NCI-H2107 treated with DMSO at 0.1 percent for 48 hours (cell line): ENCODE measurements around the gene KIAA0586.
"Not testable (repeated sequence)": the region's sequence is repeated elsewhere in the genome, so short reads cannot be mapped to it uniquely, and the experiment has no call there.

ENCODE experiments used
- DNase-seq: peaks from one replicate; lab custom pipeline; 2025; ENCODE audit not compliant: unreplicated experiment; lab: John Stamatoyannopoulos, UW

Gene KIAA0586

DNA sequence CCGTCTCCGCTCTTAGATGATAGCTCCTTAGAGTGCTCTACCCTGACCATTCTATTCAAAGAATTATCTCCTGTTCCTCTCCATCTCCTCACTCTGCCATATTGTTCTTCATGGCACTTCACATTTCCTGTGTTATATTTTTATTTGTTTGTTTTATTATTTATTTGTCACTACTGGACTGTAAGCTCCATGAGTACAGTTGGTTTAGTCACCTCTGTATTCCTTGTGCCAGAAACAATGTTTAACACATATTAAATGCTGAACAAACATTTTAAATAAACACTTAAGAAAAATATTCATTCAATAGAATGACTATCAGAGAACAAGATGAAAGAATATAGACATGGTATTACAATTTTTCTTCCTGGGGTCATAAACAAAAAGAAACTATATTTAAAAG is 35.6 kb downstream of the KIAA0586 start:
- no peak for DNase-seq

GRCh38 chr14:58464652-58465051 is 37.1 kb downstream of the KIAA0586 start:
- DNase-seq, result no peak

DNA sequence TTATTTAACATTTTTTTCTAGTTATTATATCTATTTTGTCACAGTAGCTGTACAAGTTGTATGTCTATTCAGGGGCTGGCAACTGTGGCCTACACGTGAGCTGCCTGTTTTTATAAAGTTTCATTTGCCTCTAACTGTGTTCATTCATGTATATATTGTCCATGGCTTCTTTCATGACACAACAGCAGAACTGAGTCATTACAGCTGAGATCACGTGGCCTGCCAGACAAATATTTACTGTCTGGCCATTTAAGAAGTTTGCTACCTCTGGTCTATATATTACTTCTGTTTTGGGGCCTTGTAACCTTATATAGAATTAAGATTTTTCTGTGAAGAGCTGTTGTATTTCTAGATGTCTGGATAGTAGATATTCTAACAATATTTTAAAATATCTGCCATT is 37.9 kb downstream of the KIAA0586 start:
- DNase-seq, result no peak

DNA sequence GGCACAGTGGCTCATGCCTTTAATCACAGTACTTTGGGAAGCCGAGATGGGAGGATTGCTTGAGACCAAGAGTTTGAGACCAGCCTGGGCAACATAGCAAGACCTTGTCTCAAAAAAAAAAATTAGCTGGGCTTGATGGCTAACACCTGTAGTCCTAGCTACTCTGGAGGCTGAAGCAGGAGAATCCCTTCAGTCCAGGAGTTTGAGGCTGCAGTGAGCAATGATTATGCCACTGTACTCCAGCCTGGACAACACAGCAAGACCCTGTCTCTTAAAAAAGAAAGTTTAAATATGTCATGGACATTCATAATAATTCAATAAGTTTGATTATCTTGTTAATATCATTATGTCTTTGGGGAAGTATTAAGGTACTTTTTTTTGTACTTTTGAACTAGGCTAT is 38.9 kb downstream of the KIAA0586 start:
- no peak for DNase-seq

DNA sequence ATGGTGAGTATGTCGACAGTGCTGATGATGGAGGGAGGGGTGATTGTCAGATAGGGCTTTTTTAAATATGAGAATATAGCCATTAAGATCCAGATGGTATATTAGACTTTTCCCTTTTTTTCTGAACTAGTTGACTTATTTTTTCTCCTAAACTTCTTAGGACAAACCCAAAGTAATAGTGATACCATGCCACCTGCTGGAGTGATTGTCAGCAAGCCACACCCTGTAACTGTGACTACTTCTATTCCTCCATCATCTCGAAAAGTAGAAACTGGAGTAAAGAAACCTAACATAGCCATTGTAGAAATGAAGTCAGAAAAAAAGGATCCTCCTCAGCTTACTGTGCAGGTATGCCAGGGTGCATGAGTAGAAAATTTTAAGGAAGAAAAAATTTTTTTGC is 40.1 kb downstream of the KIAA0586 start:
- no peak for DNase-seq

DNA sequence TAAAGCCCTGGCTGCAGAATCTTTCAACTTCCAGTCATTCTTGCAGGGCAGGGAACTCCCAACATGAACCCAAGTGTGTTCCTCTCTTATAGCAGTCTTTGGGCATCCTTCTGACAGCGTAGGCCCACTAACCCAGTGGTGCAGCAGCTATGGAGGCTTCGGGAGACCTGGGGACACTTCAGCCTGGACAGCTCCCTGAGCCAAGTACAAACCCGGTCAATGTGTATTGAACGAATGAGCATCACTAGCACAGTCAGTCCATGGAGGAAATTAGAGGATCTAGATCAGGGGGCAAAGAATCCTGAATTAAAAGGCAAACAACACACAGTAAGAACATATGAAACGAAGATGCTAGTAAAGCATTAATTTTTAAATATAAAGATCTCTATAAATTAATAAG is 41.8 kb downstream of the KIAA0586 start:
- no peak for DNase-seq

DNA sequence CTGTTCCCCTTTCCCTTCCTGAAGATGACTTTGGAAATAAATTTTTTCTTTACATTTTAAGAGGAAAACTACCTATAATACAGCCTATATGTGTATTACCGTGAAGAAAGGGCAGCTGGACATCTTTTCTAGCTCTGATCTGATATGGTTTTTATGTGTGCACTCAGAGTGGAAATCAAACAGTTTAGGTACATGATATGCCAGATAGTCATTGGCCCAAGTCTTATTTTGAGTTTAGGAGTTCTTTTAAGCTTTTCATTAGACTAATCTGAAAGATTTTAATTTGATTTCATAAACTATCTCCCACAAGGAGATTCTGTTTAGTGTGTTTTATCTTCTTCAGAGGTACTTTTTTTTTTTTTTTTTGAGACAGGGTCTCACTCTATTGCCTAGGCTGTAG is 48.8 kb downstream of the KIAA0586 start:
- no peak for DNase-seq

DNA sequence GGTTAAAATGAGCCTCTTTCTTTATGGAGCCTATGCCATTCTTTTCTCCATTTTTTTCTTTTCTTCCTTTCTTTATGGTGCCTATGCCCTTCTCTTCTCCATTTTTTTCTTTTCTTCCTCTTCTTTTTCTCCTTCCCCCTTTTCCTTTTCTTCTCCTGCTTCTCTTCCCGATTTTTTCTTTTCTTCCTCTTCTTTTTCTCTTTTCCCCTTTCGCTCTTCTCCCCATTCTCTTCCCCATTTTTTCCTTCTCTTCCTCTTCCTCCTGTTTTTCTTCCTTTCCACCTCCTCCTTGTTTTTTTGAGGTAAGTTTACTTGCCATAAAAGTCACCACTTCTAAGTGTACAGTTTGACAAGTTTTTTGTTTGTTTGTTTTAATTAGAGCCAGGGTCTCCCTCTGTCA is 50.1 kb downstream of the KIAA0586 start:
- no peak for DNase-seq

- not testable (repeated sequence) for DNase-seq
Observed at GRCh38 chr14:58478329-58478728, 50.8 kb downstream of the KIAA0586 start.

GRCh38 chr14:58479975-58480374 is 52.5 kb downstream of the KIAA0586 start:
- DNase-seq, result no peak

DNA sequence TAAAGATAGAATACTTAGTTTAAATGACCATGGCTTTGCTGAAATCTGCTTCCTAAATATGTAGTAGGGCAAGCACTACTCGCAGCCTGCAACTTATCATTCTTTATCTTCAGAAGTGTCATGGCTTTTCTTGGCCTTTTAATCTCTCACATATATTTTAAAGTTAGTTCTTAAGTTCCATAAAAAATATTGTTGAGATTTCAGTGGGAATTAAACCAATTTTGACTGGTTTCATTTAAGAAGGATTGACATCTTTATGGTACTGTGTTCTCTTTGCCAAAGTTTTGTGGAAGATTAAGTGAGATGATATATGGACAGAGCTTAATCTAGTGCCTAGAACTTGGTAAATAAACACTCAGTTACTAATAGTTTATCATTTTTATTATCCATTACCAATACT is 56.7 kb downstream of the KIAA0586 start:
- DNase-seq, result no peak

GRCh38 chr14:58488550-58488949 is 61.0 kb downstream of the KIAA0586 start:
- DNase-seq, result no peak

- DNase-seq, result no peak
Observed at GRCh38 chr14:58491593-58491992, 64.1 kb downstream of the KIAA0586 start.

DNA sequence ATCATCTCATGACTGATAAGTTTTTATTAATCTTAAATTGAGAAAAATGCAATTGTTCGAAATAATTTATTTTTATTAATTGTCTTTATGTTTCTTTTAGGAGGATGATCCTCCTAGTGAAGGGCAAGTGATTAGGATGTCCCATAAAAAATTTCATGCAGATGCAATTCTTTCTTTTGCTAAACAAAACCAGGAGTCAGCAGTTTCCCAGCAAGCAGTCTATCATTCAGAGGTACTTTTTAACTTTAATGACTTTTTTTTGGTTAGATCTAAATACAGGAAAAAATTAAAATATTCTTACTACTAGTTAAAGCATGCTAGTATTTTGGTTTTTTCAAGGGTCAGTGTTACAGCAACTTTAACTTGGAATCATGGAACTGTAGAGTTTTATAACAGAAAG is 64.5 kb downstream of the KIAA0586 start:
- no peak for DNase-seq

- DNase-seq, result peak; percentile 79
Observed at GRCh38 chr14:58501214-58501816, 73.8 kb downstream of the KIAA0586 start.

GRCh38 chr14:58513272-58513671 is 85.8 kb downstream of the KIAA0586 start:
- DNase-seq, result no peak

GRCh38 chr14:58517592-58517991 is 90.1 kb downstream of the KIAA0586 start:
- DNase-seq, result no peak

GRCh38 chr14:58525691-58526090 is 98.2 kb downstream of the KIAA0586 start:
- not testable (repeated sequence) for DNase-seq

DNA sequence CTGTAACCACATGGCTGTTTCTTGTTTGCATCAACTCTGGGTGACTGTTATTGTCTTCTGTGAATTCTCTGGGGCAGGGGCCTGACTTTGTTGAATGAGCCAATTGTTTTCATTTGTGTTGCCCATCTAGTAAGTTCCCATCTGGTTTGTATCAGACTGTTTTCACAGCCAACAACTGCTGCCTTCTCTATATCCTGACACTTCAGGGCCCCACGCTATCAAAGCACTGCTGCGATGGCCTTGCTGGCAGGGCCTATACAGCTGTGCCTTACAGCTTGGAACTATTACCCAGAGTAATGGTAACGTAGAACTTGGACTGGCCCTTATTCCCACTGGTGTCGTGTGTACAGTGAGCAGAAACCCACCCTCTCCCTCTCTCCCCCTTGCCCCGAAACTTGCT is 105.9 kb downstream of the KIAA0586 start:
- no peak for DNase-seq

DNA sequence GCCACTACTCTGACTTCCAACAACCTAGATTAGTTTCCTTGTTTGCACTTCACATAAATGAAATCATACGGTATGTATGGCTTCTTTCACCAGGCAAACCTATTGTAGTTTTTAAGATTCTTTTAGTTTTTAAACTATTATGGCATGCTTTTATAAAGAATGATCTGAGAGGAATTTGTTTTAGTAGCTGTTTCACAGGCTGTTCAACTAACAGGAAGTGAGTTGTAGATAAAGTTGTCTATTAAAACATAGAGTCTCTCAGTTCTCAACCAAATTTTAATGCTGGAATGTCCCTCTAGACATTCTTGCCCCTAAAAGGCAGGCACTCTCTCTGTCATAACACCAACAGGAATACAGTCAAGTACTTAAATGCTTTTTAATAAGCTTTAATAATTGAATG is 107.5 kb downstream of the KIAA0586 start:
- no peak for DNase-seq

DNA sequence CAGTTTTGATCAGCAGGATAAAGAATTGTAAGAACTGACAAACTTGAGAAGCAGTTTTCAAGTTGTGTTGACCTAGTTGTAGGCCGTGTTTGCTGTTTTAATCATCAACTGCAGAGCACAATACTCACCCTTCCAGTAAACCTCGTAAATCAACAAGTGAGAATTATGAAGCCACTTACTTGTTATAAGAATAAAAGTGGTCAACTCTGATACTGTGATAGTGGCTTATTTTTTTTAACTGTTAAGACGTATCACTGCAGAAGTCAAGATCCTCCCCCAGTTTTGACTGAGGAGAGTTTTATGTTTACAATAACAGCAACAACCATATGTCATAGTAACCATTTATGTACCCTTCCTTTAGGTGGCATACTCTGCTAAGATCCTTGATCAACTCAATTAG is 109.5 kb downstream of the KIAA0586 start:
- no peak for DNase-seq

- no peak for DNase-seq
Observed at GRCh38 chr14:58540749-58541632, 113.5 kb downstream of the KIAA0586 start.

DNA sequence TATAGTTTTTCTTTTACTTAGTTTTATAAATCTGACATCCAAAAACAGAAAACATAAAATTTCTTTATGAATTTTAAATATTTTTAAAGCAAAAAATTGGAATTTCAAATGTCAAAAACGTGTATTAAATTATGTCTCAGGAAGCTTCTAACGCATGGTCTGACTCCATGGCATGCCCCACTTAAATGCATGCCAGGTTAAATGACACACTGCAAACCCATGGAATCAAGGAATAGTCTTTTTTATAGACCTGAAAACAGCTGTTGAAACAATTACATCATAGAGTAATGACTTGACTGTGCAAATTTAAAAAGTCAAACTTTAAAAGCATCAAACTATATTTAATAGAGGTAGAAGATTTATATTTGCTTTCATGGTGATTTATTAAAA is 114.1 kb downstream of the KIAA0586 start:
- no peak for DNase-seq
